A673 (cell line): ENCODE results near the gene SIK3.

Experiments
- EZH2 ChIP-seq: fragments of 200-600 bp; sonication (generic); IDR thresholded peaks from 2 replicates; pipeline ENCODE4 v1.6.1; 2017; ENCODE audit warnings: borderline replicate concordance, low read depth, mild to moderate bottlenecking, mixed read lengths, antibody characterized with exemption, low read length; ENCODE audit not compliant: poor library complexity, severe bottlenecking
- TF ChIP-seq, protein P1 (sequence below): fragments of 300-800, 200-600 bp; sonication (generic); conservative IDR thresholded peaks from 2 replicates; pipeline ENCODE4 v1.5.1; 2017; ENCODE audit warnings: low read depth, mild to moderate bottlenecking, antibody characterized with exemption, low read length, moderate library complexity, mixed read lengths

GRCh38 chr11:116870054-116870453, 228.2 kb downstream of the SIK3 start:
- TF ChIP-seq, protein P1, sequence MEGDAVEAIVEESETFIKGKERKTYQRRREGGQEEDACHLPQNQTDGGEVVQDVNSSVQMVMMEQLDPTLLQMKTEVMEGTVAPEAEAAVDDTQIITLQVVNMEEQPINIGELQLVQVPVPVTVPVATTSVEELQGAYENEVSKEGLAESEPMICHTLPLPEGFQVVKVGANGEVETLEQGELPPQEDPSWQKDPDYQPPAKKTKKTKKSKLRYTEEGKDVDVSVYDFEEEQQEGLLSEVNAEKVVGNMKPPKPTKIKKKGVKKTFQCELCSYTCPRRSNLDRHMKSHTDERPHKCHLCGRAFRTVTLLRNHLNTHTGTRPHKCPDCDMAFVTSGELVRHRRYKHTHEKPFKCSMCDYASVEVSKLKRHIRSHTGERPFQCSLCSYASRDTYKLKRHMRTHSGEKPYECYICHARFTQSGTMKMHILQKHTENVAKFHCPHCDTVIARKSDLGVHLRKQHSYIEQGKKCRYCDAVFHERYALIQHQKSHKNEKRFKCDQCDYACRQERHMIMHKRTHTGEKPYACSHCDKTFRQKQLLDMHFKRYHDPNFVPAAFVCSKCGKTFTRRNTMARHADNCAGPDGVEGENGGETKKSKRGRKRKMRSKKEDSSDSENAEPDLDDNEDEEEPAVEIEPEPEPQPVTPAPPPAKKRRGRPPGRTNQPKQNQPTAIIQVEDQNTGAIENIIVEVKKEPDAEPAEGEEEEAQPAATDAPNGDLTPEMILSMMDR: no peak
- no peak for TF ChIP-seq EZH2
